ENCODE measurements around the gene PLEKHH2. TPM values are rescaled to one million over a fixed set of nuclear protein-coding genes. Genes with fewer than 3 reads are reported as not detected.

Gene PLEKHH2
- polyA plus RNA-seq, 3 donors = not detected

DNA sequence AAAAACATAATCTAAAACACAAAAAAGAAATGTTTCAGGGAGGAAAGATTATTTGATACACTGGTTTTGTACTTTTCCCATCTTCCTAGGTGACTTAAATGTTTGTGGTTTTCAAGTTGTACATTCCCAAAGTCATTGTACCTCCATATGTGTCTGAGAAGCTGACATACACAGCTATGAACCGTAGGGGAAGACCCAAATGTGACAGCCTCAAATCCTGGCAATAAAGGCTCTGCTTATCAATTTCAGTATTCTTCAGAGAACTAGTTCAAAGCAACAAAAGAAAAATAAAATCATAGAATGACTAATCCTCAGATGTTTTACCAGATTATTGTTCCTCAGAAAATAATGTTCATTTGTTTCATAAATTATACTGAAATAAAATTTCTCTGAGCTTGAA is 139.3 kb downstream of the PLEKHH2 start:
- no peaks in the 10 kb centered on the region for H4K20me1 ChIP-seq (ENCODE audit: insufficient read depth, low read length)
- no peak overlapping the region for H2AFZ ChIP-seq (ENCODE audit: insufficient read depth, low read depth, low read length, poor library complexity, severe bottlenecking)
- no peak overlapping the region for H3K4me2 ChIP-seq (replicated peaks; ENCODE audit: extremely low read depth, low read length, poor library complexity, severe bottlenecking)
- no peak for DNase-seq
- Mint-ChIP-seq H3K4me1 (peaks cover 10% of the 10 kb centered on the region), H3K27ac (no peak overlapping the region), H3K9me3 (no peaks in the 10 kb centered on the region), H3K27me3 (ENCODE audit: low read depth in 3 of 3) (no peaks in the 10 kb centered on the region), H3K4me3 (no peak overlapping the region), H3K36me3 (no peaks in the 10 kb centered on the region)
- H3K79me2 ChIP-seq (ENCODE audit: insufficient read depth, low read length) = no peaks in the 10 kb centered on the region
- no peaks in the 10 kb centered on the region for H3K27me3 ChIP-seq (ENCODE audit: control insufficient read depth in 2 of 2, insufficient read depth in 2 of 2, low read length in 2 of 2)
- H3K9me3 ChIP-seq (replicated peaks in 1 of 2; ENCODE audit: control insufficient read depth in 1 of 2, insufficient read depth in 1 of 2, low read length in 2 of 2) = no peaks in the 10 kb centered on the region
- TF ChIP-seq, protein P1, sequence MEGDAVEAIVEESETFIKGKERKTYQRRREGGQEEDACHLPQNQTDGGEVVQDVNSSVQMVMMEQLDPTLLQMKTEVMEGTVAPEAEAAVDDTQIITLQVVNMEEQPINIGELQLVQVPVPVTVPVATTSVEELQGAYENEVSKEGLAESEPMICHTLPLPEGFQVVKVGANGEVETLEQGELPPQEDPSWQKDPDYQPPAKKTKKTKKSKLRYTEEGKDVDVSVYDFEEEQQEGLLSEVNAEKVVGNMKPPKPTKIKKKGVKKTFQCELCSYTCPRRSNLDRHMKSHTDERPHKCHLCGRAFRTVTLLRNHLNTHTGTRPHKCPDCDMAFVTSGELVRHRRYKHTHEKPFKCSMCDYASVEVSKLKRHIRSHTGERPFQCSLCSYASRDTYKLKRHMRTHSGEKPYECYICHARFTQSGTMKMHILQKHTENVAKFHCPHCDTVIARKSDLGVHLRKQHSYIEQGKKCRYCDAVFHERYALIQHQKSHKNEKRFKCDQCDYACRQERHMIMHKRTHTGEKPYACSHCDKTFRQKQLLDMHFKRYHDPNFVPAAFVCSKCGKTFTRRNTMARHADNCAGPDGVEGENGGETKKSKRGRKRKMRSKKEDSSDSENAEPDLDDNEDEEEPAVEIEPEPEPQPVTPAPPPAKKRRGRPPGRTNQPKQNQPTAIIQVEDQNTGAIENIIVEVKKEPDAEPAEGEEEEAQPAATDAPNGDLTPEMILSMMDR (IDR thresholded peaks at IDR 0.05) = no peak
- no CpG with 5 or more reads among the region's 1 CpG for WGBS (ENCODE audit: insufficient coverage)
- H3K4me1 ChIP-seq (ENCODE audit: control insufficient read depth in 1 of 2, insufficient read depth in 2 of 2, low read length in 2 of 2) = peaks cover 7 to 10% of the 10 kb centered on the region in 2 donors
- no peak overlapping the region for H3K4me3 ChIP-seq (replicated peaks in 1 of 3; ENCODE audit: low read depth in 2 of 3, low read length in 3 of 3)
- H3K9ac ChIP-seq (ENCODE audit: insufficient read depth, low read length, poor library complexity, severe bottlenecking) = no peak overlapping the region
- intact Hi-C loops (cut with micrococcal nuclease) = loop anchor here in 1 of 2 donors (10.0 kb wide), 1 partner anchor 218 kb away; the partner anchor contains the start of gene LRPPRC
- no peak overlapping the region for H3K27ac ChIP-seq (ENCODE audit: low read depth in 1 of 2, low read length in 2 of 2)
- H3K36me3 ChIP-seq (replicated peaks in 1 of 2; ENCODE audit: control insufficient read depth in 1 of 2, insufficient read depth in 2 of 2, low read length in 2 of 2) = no peaks in the 10 kb centered on the region

DNA sequence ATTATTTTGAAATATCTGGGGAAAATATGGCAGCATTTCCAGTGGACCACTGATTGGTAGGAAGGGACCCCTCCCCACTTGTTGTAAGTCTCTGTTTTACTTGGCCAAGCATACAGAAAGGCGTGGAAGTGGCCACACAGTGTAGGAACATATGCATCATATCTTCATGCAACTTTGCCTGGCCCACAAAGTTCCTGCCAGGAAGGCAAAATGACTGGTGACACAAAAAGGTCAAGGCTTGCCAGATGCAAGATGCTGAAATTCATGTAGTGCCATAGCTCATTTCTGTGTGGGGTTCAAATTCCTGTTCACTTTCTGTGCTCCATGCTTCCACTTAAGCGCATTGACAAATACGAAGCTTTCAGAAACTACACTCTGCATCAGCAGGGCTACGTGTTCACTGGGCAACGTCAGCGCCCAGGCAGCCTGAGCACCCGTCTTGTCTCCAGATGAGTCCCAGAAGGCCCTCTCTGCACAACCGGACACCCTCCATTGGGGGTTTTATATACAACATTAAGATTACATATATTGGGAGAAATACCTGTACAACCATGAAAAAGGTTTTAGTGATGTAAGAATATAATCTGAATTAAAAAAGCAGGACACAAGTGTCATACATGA is 140.4 kb downstream of the PLEKHH2 start:
- Histone ChIP-seq H3K27ac (ENCODE audit: low read depth in 1 of 2, low read length in 2 of 2) (no peak overlapping the region), H3K4me2 (replicated peaks; ENCODE audit: extremely low read depth, low read length, poor library complexity, severe bottlenecking) (no peak overlapping the region), H2AFZ (ENCODE audit: insufficient read depth, low read depth, low read length, poor library complexity, severe bottlenecking) (no peak overlapping the region), H3K4me3 (replicated peaks in 1 of 3; ENCODE audit: low read depth in 2 of 3, low read length in 3 of 3) (no peak overlapping the region), H4K20me1 (ENCODE audit: insufficient read depth, low read length) (no peaks in the 10 kb centered on the region), H3K79me2 (ENCODE audit: insufficient read depth, low read length) (no peaks in the 10 kb centered on the region), H3K36me3 (replicated peaks in 1 of 2; ENCODE audit: control insufficient read depth in 1 of 2, insufficient read depth in 2 of 2, low read length in 2 of 2) (no peaks in the 10 kb centered on the region), H3K4me1 (ENCODE audit: control insufficient read depth in 1 of 2, insufficient read depth in 2 of 2, low read length in 2 of 2) (peaks cover 7 to 10% of the 10 kb centered on the region in 2 donors), H3K9me3 (replicated peaks in 1 of 2; ENCODE audit: control insufficient read depth in 1 of 2, insufficient read depth in 1 of 2, low read length in 2 of 2) (no peaks in the 10 kb centered on the region), H3K9ac (ENCODE audit: insufficient read depth, low read length, poor library complexity, severe bottlenecking) (no peak overlapping the region), H3K27me3 (ENCODE audit: control insufficient read depth in 2 of 2, insufficient read depth in 2 of 2, low read length in 2 of 2) (no peaks in the 10 kb centered on the region)
- H3K27me3 Mint-ChIP-seq (ENCODE audit: low read depth in 3 of 3) = peaks cover 0 to 2% (median 0%) of the 10 kb centered on the region in 3 donors
- 89% methylated on average over 3 of the region's 8 CpGs for WGBS (ENCODE audit: insufficient coverage)
- no peak overlapping the region for H3K27ac Mint-ChIP-seq
- TF ChIP-seq, protein P1 (IDR thresholded peaks at IDR 0.05) = no peak
- no peak overlapping the region for H3K4me3 Mint-ChIP-seq
- no peaks in the 10 kb centered on the region for H3K9me3 Mint-ChIP-seq
- peaks cover 10% of the 10 kb centered on the region for H3K4me1 Mint-ChIP-seq
- DNase-seq = no peak
- intact Hi-C loops (cut with micrococcal nuclease) = loop anchor here in 1 of 2 donors (10.0 kb wide), 1 partner anchor 217 kb away; the partner anchor contains the start of gene LRPPRC
- H3K36me3 Mint-ChIP-seq = no peaks in the 10 kb centered on the region

Data from CD14-positive monocyte (primary cell).